GM19463 (cell line): Measurements from ENCODE around the gene TC2N.
"Not testable (repeated sequence)": the region's sequence is repeated elsewhere in the genome, so short reads cannot be mapped to it uniquely, and the experiment has no call there.

ENCODE experiments used
- ATAC-seq: cut with Tn5 transposase; IDR thresholded peaks from one replicate; pipeline ENCODE4 v1.9.1; 2021; ENCODE audit warnings: mild to moderate bottlenecking, moderate library complexity; ENCODE audit not compliant: unreplicated experiment

Gene TC2N

GRCh38 chr14:91755570-91756295, 111.6 kb downstream of the TC2N start:
- no peak for ATAC-seq

DNA sequence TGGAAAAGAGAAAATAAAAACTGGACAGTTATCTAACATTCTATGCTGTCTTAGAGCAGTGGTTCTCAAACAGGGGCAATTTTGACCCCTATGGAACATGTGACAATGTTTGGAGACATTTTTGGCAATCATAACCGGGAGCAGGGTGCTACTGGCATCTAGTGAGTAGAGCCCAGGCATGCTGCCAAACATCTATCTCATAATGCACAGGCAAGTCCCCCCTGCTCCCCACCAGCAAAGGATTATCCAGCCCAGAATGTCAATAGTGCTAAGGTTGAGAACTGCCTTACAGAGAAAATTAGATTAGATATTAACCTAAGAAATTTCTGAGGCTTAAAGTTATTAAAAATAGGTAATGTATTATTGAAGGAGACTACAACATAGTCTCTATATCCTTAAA, 112.5 kb downstream of the TC2N start:
- no peak for ATAC-seq

DNA sequence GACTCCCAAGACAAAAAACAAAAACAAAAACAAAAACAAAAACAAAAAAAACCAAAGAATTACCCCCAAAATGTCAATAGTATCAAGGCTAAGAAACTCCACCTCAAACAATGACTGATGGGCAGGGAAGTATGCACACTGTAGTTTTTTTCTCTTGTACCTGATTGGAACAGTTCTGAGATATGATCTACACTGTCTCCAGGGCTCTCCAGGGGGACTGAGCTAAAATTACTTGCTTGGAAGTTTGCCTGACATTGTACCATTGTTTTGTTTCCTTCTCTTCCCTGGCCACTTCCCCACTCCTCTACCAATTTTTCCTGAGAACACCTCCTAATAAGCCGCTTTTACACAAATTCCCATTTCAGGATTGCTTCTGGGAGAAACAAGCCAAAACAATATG, 113.2 kb downstream of the TC2N start:
- ATAC-seq = no peak

GRCh38 chr14:91753501-91754128, 113.7 kb downstream of the TC2N start:
- ATAC-seq = no peak

DNA sequence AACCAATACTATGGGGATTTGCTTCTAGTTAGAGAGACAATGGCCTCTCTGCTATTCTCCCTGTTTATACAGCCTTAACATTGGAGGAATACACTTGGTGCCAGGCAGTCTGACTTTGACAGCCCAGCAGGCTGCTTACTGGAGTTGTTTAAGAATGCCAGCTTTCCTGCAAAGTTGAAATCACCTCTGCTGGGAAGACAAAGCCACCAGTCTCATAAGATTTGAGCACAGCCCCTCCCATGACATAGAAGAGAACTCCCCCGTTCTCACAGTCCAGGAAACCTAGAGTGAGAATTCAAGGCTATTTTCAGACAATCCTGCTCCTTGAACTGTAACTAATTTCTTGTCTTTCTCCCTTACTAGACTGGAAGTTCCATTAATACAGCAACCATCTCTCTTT, 114.4 kb downstream of the TC2N start:
- no peak for ATAC-seq

DNA sequence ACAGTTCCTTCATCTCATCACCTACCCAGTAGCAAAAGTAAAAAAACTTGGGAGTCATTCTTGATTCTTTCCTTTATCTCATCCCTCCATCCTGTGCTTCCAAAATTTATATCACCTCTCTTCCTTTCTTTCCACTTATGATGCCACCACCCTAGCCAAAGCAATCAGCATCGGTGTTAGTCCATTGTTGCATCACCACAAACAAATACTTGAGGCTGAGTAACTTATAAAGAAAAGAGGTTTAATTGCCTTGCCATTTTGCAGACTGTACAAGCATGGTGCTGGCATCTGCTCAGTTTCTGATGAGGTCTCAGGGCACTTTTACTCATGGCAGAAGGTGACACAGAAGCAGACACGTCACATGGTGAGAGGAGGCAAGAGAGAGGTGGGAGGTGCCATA, 115.6 kb downstream of the TC2N start:
- no peak for ATAC-seq

GRCh38 chr14:91750634-91751198, 116.6 kb downstream of the TC2N start:
- ATAC-seq = no peak

DNA sequence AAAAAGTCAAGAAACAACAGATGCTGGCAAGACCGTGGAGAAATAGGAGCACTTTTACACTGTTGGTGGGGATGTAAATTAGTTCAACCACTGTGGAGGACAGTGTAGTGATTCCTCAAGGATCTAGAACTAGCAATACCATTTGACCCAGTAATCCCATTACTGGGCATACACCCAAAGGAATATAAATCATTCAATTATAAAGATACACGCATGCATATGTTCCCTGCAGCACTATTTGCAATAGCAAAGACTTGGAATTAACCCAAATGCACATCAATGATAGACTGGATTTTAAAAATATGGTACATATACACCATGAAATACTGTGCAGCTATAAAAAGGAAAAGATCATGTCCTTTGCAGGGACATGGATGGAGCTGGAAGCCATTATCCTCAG, 117.5 kb downstream of the TC2N start:
- no peak for ATAC-seq

- no peak for ATAC-seq
Measured at GRCh38 chr14:91748049-91748448, 119.3 kb downstream of the TC2N start.

- ATAC-seq = no peak
Measured at GRCh38 chr14:91745344-91745743, 122.0 kb downstream of the TC2N start.

GRCh38 chr14:91744068-91744480, 123.3 kb downstream of the TC2N start:
- ATAC-seq = no peak

- ATAC-seq = no peak
Measured at GRCh38 chr14:91743305-91743653, 124.1 kb downstream of the TC2N start.

- ATAC-seq = no peak
Measured at GRCh38 chr14:91742621-91743304, 124.6 kb downstream of the TC2N start.

DNA sequence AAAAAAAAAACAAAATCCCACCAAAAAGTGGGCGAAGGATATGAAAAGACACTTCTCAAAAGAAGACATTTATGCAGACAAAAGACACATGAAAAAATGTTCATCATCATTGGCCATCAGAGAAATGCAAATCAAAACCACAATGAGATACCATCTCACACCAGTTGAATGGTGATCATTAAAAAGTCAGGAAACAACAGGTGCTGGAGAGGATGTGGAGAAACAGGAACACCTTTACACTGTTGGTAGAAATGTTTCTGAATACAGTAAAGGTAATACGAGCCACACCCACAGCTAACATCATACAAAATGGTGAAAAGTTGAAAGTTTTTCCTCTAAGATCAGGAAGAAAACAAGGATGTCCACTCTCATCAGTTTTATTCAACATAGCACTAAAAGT, 127.5 kb downstream of the TC2N start:
- ATAC-seq = not testable (repeated sequence)

DNA sequence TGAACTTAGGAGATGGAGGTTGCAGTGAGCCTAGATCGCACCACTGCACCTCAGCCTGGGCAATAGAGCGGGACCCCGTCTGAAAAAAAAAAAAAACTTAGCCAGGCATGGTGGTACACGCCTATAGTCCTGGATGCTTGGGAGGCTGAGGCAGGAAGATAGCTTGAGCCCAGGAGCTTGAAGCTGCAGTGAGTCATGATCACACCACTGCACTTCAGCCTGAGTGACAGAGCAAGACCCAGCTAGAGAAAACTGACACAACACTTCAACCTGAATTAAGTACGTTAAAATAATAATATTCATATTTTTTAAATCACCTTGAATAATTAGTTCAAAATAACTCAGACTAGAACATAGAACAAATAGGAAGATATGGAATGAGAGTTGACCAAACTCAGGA, 129.7 kb downstream of the TC2N start:
- no peak for ATAC-seq

- ATAC-seq = no peak
Measured at GRCh38 chr14:91732859-91733477, 134.4 kb downstream of the TC2N start.

DNA sequence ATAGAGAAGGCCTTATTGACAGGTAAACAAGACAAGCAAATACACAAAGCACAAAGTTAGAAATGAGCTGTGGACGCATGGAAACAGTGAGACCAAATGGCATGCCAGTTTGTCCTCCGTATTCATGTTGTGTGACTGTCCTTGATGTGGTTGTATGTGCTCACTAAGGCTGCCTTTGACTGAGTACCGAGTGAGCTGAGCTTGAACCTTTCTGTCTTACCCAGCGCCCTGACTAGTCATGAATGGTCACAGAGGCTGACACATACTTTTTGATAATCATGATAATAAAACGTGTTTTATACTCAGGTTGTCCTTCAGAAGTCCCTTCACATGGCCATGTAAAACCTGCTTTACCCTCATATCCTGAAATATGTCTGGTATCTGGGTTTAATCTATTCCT, 134.9 kb downstream of the TC2N start:
- ATAC-seq = no peak

DNA sequence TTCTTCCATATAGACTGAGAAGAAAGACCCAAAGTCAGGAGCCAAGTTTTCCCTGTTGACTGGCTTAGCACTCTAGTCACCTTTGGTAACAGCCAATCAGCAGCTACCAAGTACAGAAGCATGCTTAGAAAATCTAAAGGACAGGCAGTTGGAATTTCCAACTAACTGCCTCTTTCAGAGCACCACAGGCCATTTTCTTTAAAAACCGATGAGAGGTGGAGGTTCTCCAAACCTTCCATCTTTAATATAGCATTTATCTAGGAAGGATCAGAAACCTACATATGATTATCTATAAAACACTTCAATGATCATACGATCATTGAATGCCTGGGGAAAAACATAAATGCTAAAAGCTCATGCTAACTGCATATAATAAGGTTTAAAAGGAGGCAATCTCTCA, 135.3 kb downstream of the TC2N start, which contains the start of gene CATSPERB:
TSS of gene CATSPERB (minus strand) at position 101 of the 400 bp plus-strand sequence. CDS start 2,607 bp downstream, outside the sequence.
- no peak for ATAC-seq

- no peak for ATAC-seq
Measured at GRCh38 chr14:91731018-91731417, 136.3 kb downstream of the TC2N start.

DNA sequence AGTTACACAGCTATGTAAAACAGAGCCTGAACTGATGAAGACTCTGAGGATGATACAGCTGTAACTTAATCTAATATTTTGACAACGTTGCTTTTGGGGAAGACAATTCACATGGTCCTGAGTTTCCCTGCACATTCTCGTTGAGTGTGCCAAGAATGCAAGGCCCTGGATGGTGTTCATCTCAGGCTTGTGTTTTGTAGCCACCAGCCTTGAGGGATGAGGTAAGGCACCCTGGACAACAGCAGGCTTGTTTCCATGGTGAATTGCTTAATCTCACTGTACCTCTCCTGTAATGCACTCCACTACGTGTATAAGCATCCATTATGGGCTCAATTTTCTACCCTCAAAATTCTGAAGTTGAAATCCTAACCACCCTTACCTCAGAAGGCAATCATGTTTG, 137.6 kb downstream of the TC2N start:
- no peak for ATAC-seq
